IMR-90 (cell line): ENCODE measurements around the gene COL12A1.

Experiments used
- CEBPB ChIP-seq: IDR thresholded peaks from 2 replicates; pipeline ENCODE4 v1.6.1; 2012; ENCODE audit warnings: low read depth, low read length, improper control_type of control experiment
- CTCF ChIP-seq: conservative IDR thresholded peaks from 2 replicates; pipeline ENCODE4 v1.5.1; 2012; ENCODE audit warnings: mild to moderate bottlenecking, low read depth, low read length, improper control_type of control experiment
- MAFK ChIP-seq: IDR thresholded peaks from 2 replicates; pipeline ENCODE4 v1.6.1; 2012; ENCODE audit warnings: low read depth, low read length, improper control_type of control experiment
- POLR2A ChIP-seq: IDR thresholded peaks from 2 replicates; pipeline ENCODE4 v1.6.1; 2012; ENCODE audit warnings: mild to moderate bottlenecking, low read depth, low read length
- RAD21 ChIP-seq: IDR thresholded peaks from 2 replicates; pipeline ENCODE4 v1.6.1; 2012; ENCODE audit warnings: low read length, improper control_type of control experiment
- TF ChIP-seq, protein P1 (sequence below): fragments of 150-350 bp; IDR thresholded peaks from 2 replicates; pipeline ENCODE4 v1.6.1; 2017; ENCODE audit warnings: mild to moderate bottlenecking, antibody characterized with exemption, low read length, low read depth

- no peak for TF ChIP-seq CTCF
- TF ChIP-seq MAFK, result no peak
- TF ChIP-seq POLR2A, result no peak
- TF ChIP-seq RAD21, result no peak
- TF ChIP-seq CEBPB, result no peak
- TF ChIP-seq, protein P1, sequence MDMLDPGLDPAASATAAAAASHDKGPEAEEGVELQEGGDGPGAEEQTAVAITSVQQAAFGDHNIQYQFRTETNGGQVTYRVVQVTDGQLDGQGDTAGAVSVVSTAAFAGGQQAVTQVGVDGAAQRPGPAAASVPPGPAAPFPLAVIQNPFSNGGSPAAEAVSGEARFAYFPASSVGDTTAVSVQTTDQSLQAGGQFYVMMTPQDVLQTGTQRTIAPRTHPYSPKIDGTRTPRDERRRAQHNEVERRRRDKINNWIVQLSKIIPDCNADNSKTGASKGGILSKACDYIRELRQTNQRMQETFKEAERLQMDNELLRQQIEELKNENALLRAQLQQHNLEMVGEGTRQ, result no peak
Measured at GRCh38 chr6:75217193-75217592, 11.3 kb upstream of the COL12A1 start.
